ENCODE results near the gene GPR137B.
A peak's percentile ranks its signal among the peaks of the same experiment; 100 is the strongest.

The GPR137B gene

DNA sequence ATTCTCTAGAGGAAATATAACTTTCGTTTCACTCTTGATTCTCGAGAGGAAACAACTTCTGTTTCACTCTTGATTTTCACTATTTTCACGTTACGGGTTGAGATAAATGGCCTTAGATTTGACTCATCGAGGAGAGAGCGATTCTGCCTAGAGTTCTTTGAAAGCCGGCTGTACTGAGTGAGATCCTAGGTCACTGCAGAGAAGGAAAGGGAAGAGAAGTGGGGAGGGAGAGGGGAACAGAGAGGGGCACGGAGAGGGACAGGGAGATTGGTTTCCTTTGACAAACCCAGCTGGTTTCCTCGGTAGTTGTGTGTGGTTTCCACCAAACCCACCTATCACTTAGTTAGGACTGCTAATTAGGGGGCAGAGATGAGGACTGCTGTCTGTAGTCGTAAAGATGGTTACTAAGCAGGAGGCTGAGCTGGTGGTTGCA, 21.6 kb upstream of the GPR137B start:
- TF ChIP-seq, protein P1, sequence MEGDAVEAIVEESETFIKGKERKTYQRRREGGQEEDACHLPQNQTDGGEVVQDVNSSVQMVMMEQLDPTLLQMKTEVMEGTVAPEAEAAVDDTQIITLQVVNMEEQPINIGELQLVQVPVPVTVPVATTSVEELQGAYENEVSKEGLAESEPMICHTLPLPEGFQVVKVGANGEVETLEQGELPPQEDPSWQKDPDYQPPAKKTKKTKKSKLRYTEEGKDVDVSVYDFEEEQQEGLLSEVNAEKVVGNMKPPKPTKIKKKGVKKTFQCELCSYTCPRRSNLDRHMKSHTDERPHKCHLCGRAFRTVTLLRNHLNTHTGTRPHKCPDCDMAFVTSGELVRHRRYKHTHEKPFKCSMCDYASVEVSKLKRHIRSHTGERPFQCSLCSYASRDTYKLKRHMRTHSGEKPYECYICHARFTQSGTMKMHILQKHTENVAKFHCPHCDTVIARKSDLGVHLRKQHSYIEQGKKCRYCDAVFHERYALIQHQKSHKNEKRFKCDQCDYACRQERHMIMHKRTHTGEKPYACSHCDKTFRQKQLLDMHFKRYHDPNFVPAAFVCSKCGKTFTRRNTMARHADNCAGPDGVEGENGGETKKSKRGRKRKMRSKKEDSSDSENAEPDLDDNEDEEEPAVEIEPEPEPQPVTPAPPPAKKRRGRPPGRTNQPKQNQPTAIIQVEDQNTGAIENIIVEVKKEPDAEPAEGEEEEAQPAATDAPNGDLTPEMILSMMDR (IDR thresholded peaks at IDR 0.05) = no peak
- Histone ChIP-seq H2AFZ (peak overlapping the region; percentile 22), H3K4me2 (ENCODE audit: low read length) (no peak overlapping the region), H3K27ac (no peak overlapping the region), H3K4me3 (ENCODE audit: low read depth, low read length) (no peak overlapping the region), H3K36me3 (ENCODE audit: control insufficient read depth, insufficient read depth, low read length) (no peaks in the 10 kb centered on the region), H3K9ac (no peak overlapping the region), H3K9me3 (ENCODE audit: control insufficient read depth, low read length) (no peaks in the 10 kb centered on the region), H3K4me1 (no peaks in the 10 kb centered on the region), H3K27me3 (ENCODE audit: control insufficient read depth, insufficient read depth, low read length) (no peaks in the 10 kb centered on the region), H3K79me2 (no peaks in the 10 kb centered on the region)

DNA sequence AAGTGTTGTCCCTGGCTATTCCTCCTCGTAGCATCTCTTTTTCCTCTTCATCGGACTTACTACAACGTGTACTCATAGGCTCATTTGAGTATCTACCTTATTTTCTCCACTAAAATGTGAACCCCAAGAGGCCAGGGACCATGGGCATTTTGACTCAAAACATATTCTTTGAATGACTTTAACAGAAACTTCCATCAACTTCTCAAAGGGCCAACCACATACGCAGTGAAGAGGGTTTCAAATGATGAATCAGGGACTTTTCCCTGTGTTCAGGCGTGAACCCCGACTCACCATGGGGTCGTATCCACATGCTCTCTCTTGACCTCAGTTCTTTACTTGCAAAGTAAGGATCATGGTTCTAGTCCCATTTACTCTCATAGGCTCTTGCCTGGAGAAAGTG, 20.2 kb upstream of the GPR137B start:
- Histone ChIP-seq H3K4me2 (ENCODE audit: low read length) (no peak overlapping the region), H3K9ac (no peak overlapping the region), H2AFZ (no peak overlapping the region), H3K27ac (no peak overlapping the region), H3K27me3 (ENCODE audit: control insufficient read depth, insufficient read depth, low read length) (no peaks in the 10 kb centered on the region), H3K36me3 (ENCODE audit: control insufficient read depth, insufficient read depth, low read length) (no peaks in the 10 kb centered on the region), H3K79me2 (no peaks in the 10 kb centered on the region), H3K4me1 (no peaks in the 10 kb centered on the region), H3K9me3 (ENCODE audit: control insufficient read depth, low read length) (no peaks in the 10 kb centered on the region), H3K4me3 (ENCODE audit: low read depth, low read length) (no peak overlapping the region)
- TF ChIP-seq, protein P1 (IDR thresholded peaks at IDR 0.05) = no peak

DNA sequence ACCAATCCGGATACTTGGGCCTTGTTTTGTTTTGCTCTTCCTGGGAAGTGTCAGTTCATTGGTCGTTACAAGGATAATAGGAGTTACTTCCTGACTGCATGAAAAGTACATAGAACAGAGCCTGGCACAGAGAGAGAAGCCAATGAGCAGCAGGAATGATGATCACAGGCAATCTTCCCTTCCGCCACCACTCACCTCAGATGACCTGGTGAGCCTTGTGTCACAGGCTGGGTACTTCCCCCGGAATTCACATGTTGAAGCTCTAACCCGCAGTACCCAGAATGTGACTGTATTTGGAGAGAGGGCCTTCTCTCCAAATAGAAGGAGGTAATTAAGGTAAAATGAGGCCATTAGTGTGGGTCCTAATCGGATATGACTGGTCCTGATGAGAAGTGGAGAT, 18.8 kb upstream of the GPR137B start:
- Histone ChIP-seq H3K36me3 (ENCODE audit: control insufficient read depth, insufficient read depth, low read length) (no peaks in the 10 kb centered on the region), H3K79me2 (no peaks in the 10 kb centered on the region), H3K9me3 (ENCODE audit: control insufficient read depth, low read length) (no peaks in the 10 kb centered on the region), H2AFZ (no peak overlapping the region), H3K4me1 (no peaks in the 10 kb centered on the region), H3K4me2 (ENCODE audit: low read length) (no peak overlapping the region), H3K27ac (no peak overlapping the region), H3K9ac (no peak overlapping the region), H3K27me3 (ENCODE audit: control insufficient read depth, insufficient read depth, low read length) (no peaks in the 10 kb centered on the region), H3K4me3 (ENCODE audit: low read depth, low read length) (no peak overlapping the region)
- TF ChIP-seq, protein P1 (IDR thresholded peaks at IDR 0.05) = no peak

DNA sequence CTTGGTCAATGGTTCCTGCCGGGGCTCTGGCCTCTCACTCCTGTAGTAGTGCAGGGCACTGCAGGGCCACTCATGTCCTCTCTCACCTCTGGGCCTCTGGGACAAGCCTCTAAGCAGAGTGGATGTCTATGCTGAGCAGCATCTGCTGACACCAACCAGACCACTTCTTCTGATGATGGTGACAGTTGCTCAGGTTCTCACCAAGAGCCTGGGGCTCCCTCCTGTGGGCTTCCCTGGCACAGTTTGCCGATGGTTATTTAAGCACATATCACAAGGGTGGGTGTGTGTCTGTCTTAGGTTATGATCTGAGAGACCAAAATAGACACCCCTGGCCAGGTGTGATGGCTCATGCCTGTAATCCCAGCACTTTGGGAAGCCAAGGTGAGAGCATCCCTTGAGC, 17.4 kb upstream of the GPR137B start:
- no peak overlapping the region for H3K27ac ChIP-seq
- no peaks in the 10 kb centered on the region for H3K4me1 ChIP-seq
- H3K9ac ChIP-seq = no peak overlapping the region
- no peaks in the 10 kb centered on the region for H3K27me3 ChIP-seq (ENCODE audit: control insufficient read depth, insufficient read depth, low read length)
- TF ChIP-seq, protein P1 (IDR thresholded peaks at IDR 0.05) = no peak
- H2AFZ ChIP-seq = no peak overlapping the region
- no peaks in the 10 kb centered on the region for H3K79me2 ChIP-seq
- H3K36me3 ChIP-seq (ENCODE audit: control insufficient read depth, insufficient read depth, low read length) = no peaks in the 10 kb centered on the region
- no peaks in the 10 kb centered on the region for H3K9me3 ChIP-seq (ENCODE audit: control insufficient read depth, low read length)
- H3K4me2 ChIP-seq (ENCODE audit: low read length) = no peak overlapping the region
- no peak overlapping the region for H3K4me3 ChIP-seq (ENCODE audit: low read depth, low read length)

DNA sequence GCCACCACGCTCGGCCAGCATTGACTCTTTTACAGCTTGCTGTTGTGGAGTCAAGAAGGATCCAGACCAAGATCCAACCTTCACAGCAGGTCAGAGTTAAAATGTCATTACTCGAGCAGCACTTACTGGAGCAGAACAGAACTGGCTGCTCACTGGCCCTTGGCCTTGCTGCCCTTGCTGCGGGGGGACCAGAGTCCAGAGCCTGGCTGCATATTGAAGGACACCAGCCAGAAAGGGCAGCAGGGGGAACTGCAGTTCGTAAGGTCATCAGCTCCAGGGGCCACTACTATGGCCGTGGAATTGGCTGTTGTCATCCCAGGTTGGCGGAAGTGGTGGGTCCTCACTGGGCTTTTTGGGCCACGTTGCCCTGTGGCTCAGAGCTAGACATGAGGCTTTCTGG, 15.3 kb upstream of the GPR137B start:
- no peaks in the 10 kb centered on the region for H3K4me1 ChIP-seq
- H3K9me3 ChIP-seq (ENCODE audit: control insufficient read depth, low read length) = no peaks in the 10 kb centered on the region
- H3K9ac ChIP-seq = no peak overlapping the region
- no peak overlapping the region for H3K4me3 ChIP-seq (ENCODE audit: low read depth, low read length)
- no peak overlapping the region for H2AFZ ChIP-seq
- no peak overlapping the region for H3K4me2 ChIP-seq (ENCODE audit: low read length)
- no peaks in the 10 kb centered on the region for H3K79me2 ChIP-seq
- H3K27ac ChIP-seq = no peak overlapping the region
- TF ChIP-seq, protein P1 (IDR thresholded peaks at IDR 0.05) = no peak
- H3K27me3 ChIP-seq (ENCODE audit: control insufficient read depth, insufficient read depth, low read length) = no peaks in the 10 kb centered on the region
- H3K36me3 ChIP-seq (ENCODE audit: control insufficient read depth, insufficient read depth, low read length) = no peaks in the 10 kb centered on the region
